Measurements from ENCODE around the gene NAALADL2.

The NAALADL2 gene

DNA sequence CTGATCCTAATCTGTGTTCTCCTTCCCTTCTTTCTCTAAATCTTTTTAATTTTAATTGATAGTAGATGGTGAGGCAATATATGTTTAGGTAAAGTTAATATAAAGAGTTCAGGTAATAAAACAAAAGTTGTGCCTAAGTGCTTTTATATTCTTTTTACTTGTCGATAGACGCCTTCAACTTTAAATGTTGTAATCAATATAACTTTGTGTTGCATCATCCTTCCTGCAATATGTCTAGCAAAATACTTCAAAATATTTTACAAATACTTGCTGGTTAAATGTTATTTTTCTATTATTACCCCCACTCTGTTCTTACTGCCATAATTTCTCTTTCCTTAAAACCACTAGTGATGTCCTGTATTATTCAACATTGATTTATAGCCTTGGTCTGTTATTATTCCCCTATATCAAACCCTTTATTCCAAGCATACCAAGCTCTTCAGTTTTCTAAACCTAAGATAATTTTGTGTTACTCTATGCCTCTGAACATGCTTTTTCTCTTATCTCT lies 92.4 kb downstream of the NAALADL2 start:
- TF ChIP-seq, protein P1, sequence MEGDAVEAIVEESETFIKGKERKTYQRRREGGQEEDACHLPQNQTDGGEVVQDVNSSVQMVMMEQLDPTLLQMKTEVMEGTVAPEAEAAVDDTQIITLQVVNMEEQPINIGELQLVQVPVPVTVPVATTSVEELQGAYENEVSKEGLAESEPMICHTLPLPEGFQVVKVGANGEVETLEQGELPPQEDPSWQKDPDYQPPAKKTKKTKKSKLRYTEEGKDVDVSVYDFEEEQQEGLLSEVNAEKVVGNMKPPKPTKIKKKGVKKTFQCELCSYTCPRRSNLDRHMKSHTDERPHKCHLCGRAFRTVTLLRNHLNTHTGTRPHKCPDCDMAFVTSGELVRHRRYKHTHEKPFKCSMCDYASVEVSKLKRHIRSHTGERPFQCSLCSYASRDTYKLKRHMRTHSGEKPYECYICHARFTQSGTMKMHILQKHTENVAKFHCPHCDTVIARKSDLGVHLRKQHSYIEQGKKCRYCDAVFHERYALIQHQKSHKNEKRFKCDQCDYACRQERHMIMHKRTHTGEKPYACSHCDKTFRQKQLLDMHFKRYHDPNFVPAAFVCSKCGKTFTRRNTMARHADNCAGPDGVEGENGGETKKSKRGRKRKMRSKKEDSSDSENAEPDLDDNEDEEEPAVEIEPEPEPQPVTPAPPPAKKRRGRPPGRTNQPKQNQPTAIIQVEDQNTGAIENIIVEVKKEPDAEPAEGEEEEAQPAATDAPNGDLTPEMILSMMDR (IDR thresholded peaks at IDR 0.05; ENCODE audit: low read depth, low read length), result no peak
- no peak for DNase-seq (ENCODE audit: extremely low read depth, low read depth)

DNA sequence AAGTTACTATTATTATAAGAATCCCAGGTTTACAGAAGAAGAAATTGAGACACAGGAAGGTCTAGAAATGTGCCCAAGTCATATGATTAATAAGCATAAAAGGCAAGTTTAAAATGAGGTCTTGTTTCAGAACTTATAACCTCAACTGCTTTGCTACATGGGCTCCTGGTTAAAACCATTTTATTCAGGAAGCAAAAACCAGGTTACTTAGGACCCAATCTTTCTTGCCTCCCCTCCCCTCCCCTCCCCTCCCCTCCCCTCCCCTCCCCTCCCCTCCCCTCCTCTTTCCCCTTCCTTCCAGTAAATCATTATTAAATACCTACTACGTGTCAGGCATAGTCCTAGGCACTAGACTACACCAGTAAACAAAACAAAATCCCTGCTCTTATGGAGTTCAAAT lies 93.9 kb downstream of the NAALADL2 start:
- DNase-seq (ENCODE audit: extremely low read depth, low read depth), result no peak
- TF ChIP-seq, protein P1 (IDR thresholded peaks at IDR 0.05; ENCODE audit: low read depth, low read length), result no peak

DNA sequence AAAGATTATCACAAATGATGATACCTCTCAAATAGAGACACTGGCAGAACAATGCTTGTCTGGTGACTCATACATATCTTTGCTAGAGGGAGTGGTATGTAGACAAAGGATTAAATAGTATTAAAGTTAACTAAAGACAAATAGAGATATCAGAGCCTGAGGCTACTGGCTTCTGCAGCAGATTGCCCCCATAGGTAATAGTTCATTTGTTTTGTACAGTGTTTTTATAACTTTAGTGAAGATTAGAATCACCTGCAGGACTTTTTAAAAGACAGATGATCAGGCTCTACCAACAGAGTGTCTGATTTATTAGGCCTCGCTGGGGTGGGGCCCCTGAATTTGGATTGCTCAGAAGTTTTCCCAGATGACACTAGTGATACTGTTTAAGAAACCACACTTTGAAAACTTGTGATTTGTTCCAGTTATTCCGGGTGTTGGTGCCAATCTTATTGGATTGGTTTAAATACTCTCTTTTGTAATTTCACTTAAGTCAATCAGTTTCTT lies 96.4 kb downstream of the NAALADL2 start:
- TF ChIP-seq, protein P1 (IDR thresholded peaks at IDR 0.05; ENCODE audit: low read depth, low read length), result no peak
- DNase-seq (ENCODE audit: extremely low read depth, low read depth), result no peak

DNA sequence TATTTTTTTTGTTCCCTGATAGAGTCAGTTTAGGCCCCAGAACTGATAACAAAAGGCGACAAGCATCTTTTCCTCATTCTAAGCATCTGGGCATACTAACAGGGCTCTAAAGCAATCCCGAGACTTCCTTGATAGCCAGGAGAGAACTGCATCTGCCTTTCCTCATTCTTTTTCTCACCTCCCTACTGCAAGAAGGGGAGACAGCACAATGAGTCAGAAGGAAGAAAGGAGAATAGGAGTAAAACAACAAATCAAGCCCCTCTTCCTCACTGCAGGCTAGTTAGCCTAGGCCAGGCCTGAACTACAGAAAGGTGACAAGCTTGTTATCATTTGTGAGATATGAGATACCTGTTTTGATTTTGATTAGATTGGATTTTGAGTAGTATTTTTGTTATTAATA lies 97.9 kb downstream of the NAALADL2 start:
- TF ChIP-seq, protein P1 (IDR thresholded peaks at IDR 0.05; ENCODE audit: low read depth, low read length), result no peak
- no peak for DNase-seq (ENCODE audit: extremely low read depth, low read depth)

DNA sequence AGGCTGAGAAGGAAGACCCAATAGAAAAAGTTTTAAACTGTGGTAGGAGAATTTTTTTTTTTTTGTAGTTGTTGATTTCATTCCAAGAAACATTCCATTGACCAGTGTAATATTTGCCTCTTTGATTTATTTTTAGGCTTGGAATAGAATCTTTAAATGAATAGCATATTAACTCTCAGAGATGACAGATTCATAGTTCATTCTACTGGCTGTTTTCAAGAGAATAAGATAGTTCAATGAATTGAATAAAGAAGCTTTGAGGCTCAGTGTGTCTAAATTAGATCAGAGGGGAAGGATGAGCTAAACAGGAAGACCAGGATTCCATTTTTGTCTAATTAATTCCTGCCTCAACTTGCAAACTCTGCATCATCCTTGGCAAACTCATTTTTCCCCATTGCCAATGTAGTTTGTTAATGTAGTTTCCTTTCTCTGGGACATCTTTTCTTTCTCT lies 98.4 kb downstream of the NAALADL2 start:
- TF ChIP-seq, protein P1 (IDR thresholded peaks at IDR 0.05; ENCODE audit: low read depth, low read length), result no peak
- peak; percentile 7 for DNase-seq (ENCODE audit: extremely low read depth, low read depth)

DNA sequence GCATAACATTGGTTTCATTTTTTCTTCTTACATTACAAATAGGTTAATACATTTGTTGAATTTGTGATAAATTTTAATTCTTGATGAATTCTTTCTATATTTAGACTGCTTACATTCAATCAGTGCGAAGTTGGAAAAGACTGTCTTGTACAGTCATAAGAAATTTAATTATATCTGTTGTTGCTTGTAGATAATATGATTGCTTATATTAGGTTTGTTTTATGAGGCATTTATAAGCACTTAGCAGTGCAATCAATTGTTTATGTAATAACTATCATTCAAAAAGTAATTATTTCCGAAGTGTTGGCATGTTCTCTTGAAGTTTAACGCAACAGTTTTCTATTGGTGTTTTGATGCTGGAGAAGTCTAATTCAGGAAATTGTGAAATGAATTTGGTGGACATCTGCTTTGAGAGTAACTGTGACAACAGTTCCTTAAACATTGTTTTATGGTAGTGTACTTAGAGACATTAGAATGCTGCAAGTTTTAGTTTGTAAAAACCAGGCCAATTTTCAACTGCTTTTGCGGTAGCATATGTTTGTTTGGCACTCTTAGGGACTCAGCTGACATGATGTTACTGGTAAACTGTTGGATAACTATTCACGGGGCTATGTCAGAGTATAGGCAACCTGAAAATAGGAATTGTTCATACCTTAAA lies 99.7 kb downstream of the NAALADL2 start:
- TF ChIP-seq, protein P1 (IDR thresholded peaks at IDR 0.05; ENCODE audit: low read depth, low read length), result no peak
- DNase-seq (ENCODE audit: extremely low read depth, low read depth), result no peak

DNA sequence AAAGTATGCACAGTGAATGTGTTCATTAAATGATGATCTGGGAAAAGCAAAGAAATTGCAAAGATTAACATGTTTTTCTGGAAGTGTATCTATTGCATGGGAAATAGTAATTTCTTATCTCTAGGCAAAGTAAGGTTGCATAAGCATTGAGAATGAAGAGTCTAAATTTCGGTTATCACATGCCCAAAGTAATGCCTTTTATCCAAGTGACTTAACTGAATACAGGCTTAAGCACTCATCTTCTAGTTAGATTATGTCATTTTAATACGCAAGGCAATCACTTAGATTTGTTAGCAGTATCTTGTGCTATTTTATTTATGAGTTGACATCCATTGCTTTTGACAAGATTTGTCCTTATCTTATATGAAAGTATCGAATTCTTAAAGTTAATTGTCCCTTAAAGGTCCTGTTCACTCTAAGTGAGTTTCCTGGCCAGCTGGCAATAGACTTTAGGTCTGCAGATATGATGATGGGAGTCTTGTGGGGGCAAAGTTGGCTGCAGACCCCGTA lies 100.5 kb downstream of the NAALADL2 start:
- DNase-seq (ENCODE audit: extremely low read depth, low read depth), result no peak
- TF ChIP-seq, protein P1 (IDR thresholded peaks at IDR 0.05; ENCODE audit: low read depth, low read length), result no peak
